Measurements from ENCODE around the gene TMEM107.
A peak's percentile ranks its signal among the peaks of the same experiment; 100 is the strongest.

Gene TMEM107

GRCh38 chr17:8137645-8138373 lies 38.4 kb downstream of the TMEM107 start:
- DNase-seq (ENCODE audit: low spot score) = no peak

- DNase-seq (ENCODE audit: low spot score) = no peak
Measured at GRCh38 chr17:8133941-8134340, 42.2 kb downstream of the TMEM107 start.

GRCh38 chr17:8133399-8133798 lies 42.8 kb downstream of the TMEM107 start:
- no peak for DNase-seq (ENCODE audit: low spot score)

GRCh38 chr17:8131844-8132441 lies 44.2 kb downstream of the TMEM107 start:
- DNase-seq (ENCODE audit: low spot score) = no peak

GRCh38 chr17:8128125-8128784 lies 47.9 kb downstream of the TMEM107 start:
- no peak for DNase-seq (ENCODE audit: low spot score)

- DNase-seq (ENCODE audit: low spot score) = no peak
Measured at GRCh38 chr17:8126491-8127066, 49.6 kb downstream of the TMEM107 start.

- DNase-seq (ENCODE audit: low spot score) = no peak
Measured at GRCh38 chr17:8125947-8126490, 50.2 kb downstream of the TMEM107 start.

- peak; percentile 76 for DNase-seq (ENCODE audit: low spot score)
Measured at GRCh38 chr17:8125154-8125946, 50.8 kb downstream of the TMEM107 start.

- no peak for DNase-seq (ENCODE audit: low spot score)
Measured at GRCh38 chr17:8124350-8125153, 51.6 kb downstream of the TMEM107 start.

GRCh38 chr17:8123695-8124349 lies 52.4 kb downstream of the TMEM107 start, which contains the start of gene HES7:
HES7 (minus strand) TSS chr17:8124106; CDS start chr17:8124084, 22 bp downstream.
- no peak for DNase-seq (ENCODE audit: low spot score)

GRCh38 chr17:8122924-8123694 lies 53.1 kb downstream of the TMEM107 start:
- DNase-seq (ENCODE audit: low spot score) = no peak

All from hematopoietic multipotent progenitor cell treated with erythropoietin and hydrocortisone succinate and interleukin-3 and kit ligand, for 15 days (in vitro differentiated cells).